Islet precursor cell (in vitro differentiated cells): ENCODE measurements around the gene OSBPL1A.
A peak's percentile ranks its signal among the peaks of the same experiment; 100 is the strongest.

Source experiments
- DNase-seq: peaks from one replicate; pipeline ENCODE4 v3.0.0-alpha.2; 2018

Gene OSBPL1A

GRCh38 chr18:24333084-24333483 is 64.5 kb downstream of the OSBPL1A start:
- DNase-seq = no peak

- no peak for DNase-seq
Observed at GRCh38 chr18:24326211-24326610, 71.4 kb downstream of the OSBPL1A start.

GRCh38 chr18:24322584-24323136 is 75.0 kb downstream of the OSBPL1A start:
- no peak for DNase-seq

GRCh38 chr18:24321071-24321470 is 76.6 kb downstream of the OSBPL1A start:
- no peak for DNase-seq

GRCh38 chr18:24319757-24320156 is 77.9 kb downstream of the OSBPL1A start:
- DNase-seq = no peak

GRCh38 chr18:24317370-24317769 is 80.3 kb downstream of the OSBPL1A start:
- DNase-seq = no peak

GRCh38 chr18:24315170-24315569 is 82.5 kb downstream of the OSBPL1A start:
- DNase-seq = no peak

GRCh38 chr18:24306201-24306600 is 91.4 kb downstream of the OSBPL1A start:
- no peak for DNase-seq

- DNase-seq = peak; percentile 74
Observed at GRCh38 chr18:24300703-24301102, 96.9 kb downstream of the OSBPL1A start.

- no peak for DNase-seq
Observed at GRCh38 chr18:24296276-24296675, 101.3 kb downstream of the OSBPL1A start.

- peak; percentile 76 for DNase-seq
Observed at GRCh38 chr18:24293254-24293653, 104.4 kb downstream of the OSBPL1A start.

- DNase-seq = no peak
Observed at GRCh38 chr18:24278591-24278990, 119.0 kb downstream of the OSBPL1A start.

GRCh38 chr18:24277516-24278195 is 120.0 kb downstream of the OSBPL1A start:
- no peak for DNase-seq

- no peak for DNase-seq
Observed at GRCh38 chr18:24276994-24277393, 120.6 kb downstream of the OSBPL1A start.

GRCh38 chr18:24274837-24275236 is 122.8 kb downstream of the OSBPL1A start:
- no peak for DNase-seq

- no peak for DNase-seq
Observed at GRCh38 chr18:24273596-24273995, 124.0 kb downstream of the OSBPL1A start.

- no peak for DNase-seq
Observed at GRCh38 chr18:24272229-24272525, 125.4 kb downstream of the OSBPL1A start.

GRCh38 chr18:24271381-24272228 is 126.0 kb downstream of the OSBPL1A start:
- DNase-seq = peak; percentile 95

GRCh38 chr18:24270937-24271380 is 126.7 kb downstream of the OSBPL1A start:
- DNase-seq = peak; percentile 54

- DNase-seq = no peak
Observed at GRCh38 chr18:24270358-24270936, 127.2 kb downstream of the OSBPL1A start.

GRCh38 chr18:24268784-24269550 is 128.7 kb downstream of the OSBPL1A start:
- no peak for DNase-seq

GRCh38 chr18:24267878-24268277 is 129.7 kb downstream of the OSBPL1A start:
- no peak for DNase-seq

- DNase-seq = no peak
Observed at GRCh38 chr18:24266131-24266530, 131.5 kb downstream of the OSBPL1A start.
